HG03097 (cell line): ENCODE measurements around the gene ABCA2.

ENCODE experiments used
- ATAC-seq: cut with Tn5 transposase; IDR thresholded peaks from one replicate; pipeline ENCODE4 v1.9.1; 2021; ENCODE audit not compliant: unreplicated experiment, low FRiP score

The ABCA2 gene

DNA sequence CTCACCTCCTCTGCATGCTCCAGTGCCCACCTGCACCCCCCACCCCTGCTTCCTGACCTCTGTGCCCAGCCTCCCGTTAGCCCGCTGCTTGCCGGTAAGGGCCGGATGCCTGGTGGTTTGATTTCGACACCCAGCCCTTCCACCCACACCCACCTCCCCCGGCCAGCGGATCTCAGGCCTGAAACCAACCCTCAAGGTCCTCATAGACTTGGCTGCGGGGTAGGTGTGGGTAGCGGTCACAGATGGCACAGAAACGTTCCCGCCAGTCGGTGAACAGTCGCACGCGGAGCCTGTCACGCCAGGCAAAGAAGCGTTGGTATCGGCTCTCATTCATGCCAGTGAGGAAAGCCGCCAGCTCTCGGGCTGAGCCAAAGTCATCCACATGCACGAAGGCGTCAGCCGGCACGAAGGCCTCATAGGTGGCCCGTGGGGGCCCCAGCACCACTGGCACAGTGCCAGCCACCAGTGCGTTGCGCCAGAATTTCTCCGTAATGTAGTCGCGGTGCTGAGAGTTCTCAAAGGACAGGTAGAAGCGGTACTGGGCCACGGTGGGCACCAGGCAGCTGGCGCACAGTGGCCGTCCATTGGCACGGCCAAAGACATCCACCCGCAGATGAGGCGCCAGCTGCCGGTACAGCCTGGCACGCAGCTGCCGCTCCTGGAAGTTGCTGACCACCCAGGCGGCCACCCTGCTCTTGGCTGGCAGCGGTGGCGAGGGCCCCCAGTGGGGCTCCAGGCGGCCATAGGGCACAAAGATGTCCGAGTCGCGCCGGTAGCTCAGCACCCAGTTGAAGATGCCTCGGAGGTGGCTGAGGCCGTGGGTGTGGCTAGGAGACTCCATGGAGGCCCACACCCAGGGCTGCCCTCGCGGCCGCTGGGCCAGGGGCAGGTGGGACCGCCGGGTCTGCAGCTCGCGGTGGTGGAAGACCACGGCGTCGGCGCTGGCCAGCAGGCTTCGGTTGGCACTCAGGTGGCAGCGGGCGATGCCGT is 2.8 kb upstream of the ABCA2 start:
- no peak for ATAC-seq

DNA sequence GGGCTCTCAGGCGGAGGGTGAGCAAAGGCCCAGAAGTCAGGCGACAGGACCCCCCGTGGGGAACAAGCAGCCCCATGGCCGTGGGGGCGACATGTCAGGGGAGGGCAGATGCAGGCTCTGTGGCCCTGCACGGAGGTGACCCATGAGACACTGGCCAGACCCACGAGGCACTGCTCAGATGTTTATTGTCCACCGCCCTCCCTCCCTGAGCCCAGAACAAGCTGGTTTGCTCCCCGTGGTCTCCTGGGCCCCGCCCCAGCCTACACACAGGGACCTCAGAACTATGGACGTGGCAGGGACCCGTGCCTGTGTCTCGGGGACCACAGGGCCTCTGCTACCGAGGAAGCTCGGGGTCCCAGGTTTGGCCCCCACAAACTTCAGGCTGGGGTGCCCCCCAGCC is 2.0 kb upstream of the ABCA2 start:
- no peak for ATAC-seq

DNA sequence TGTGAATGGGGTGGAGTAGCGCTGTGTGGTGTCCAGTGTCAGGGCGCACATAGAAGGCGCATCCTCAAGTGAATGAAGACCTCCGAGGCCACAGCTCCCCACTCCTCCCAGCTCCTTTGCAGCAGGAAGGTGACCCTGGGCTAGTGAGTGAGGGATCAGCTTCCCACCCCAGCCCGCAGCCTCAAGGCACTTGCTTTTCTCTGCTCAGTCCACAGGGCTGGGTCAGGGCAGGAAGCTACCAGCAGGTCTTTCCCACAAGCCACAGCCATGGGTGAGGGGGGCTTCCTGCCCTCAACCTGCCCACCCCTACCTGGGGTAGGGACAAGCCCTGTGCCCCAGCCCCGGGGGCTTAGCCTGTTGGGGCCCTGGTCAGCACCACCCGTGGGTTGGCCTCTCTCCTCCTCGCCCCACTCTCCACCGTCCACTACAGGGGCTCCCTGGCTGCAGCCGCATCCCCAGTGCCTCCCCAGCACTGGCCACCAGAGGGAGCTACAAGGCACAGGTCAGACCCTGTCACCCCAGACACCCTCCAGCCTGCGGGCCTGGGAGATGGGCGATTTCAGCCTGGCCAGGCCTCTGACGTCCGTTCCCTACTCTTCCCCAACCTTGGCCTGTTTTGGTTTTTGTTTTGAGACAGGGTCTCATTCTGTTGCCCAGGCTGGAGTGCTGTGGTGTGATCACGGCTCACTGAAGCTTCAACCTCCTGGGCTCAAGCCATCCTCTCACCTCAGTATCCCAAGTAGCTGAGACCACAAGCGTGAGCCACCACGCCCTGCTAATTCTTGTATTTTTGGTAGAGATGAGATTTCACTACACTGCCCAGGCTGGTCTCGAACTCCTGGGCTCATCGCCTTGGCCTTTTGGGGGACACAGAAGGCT is 1.3 kb upstream of the ABCA2 start:
- no peak for ATAC-seq

DNA sequence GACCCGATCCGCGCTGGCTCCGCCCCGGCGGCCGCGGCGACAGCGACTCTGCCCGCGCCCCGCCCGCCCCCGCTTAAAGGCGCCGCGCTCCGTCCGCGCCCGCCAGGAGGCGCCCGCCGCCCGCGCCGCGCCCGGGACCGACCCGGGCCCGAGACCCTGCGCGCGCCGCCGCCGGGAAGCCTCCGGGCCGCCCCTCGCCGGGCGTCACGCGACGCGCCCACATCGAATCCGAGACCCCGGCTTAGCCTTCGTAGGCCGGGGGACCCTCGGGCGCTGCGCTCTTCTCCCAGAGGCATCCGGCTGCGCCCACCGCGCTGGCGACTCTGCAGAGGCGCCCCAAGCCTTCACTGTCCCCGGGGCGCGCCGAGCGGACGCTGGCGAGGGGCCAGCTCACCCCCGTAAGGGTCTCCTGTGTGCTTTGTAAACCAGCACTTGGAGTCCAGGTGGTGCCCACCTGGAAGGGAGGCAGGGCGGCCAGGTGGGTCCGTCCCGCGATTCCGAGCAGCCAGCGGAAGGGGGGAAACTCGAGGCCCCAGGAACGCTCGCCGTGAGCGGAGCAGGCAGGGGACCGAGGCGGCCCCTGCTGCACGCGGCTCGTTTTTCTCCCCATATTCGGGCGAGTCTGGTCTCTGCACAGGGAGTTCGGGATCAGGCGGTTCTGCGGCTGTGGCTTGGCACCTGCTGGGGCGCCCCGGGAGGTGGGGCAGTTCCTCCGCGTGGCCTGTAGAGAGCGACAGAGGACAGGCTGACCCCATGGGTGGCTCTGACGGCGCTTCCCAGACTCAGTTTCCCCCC is 423 bp upstream of the ABCA2 start:
- ATAC-seq: no peak

DNA sequence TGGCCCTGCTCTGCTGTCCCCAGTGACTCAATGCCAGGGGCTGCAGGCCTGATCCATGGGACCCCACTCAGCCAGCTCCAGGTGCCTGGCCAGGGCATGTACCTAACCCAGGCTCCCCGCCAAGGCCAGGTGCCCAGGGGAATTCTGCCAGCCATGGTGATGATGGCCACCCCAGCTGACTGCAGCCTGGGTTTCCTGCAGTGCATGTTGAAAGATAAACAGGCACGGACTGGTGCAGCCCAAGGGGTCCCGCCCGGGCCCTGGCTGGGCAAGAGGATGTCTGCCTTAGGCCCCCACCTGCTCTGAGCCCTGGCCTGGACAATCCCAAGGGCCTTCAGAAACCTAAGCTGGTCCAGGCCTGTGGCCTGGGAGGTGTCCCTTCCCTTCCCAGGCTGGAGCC is 1.2 kb downstream of the ABCA2 start:
- no peak for ATAC-seq

DNA sequence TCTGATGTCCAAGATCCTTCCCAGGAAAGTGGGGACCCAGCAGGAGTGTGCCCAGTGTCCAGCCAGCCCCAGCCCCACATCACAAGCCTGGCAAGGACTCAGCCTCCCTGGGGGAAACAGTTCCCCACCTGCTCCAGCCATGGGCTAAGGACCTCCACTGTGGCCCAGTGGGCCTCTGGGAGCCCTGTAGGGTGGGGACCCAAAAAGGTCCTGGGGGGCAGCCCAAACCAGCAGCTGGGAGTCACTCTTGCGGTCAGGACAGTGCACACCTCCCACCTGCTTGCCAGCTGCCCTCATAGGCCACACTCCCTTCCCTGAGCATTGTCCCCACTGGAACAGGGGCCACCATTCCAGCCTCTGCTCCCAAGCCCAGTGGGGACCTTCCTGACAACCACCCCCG is 1.7 kb downstream of the ABCA2 start:
- no peak for ATAC-seq

DNA sequence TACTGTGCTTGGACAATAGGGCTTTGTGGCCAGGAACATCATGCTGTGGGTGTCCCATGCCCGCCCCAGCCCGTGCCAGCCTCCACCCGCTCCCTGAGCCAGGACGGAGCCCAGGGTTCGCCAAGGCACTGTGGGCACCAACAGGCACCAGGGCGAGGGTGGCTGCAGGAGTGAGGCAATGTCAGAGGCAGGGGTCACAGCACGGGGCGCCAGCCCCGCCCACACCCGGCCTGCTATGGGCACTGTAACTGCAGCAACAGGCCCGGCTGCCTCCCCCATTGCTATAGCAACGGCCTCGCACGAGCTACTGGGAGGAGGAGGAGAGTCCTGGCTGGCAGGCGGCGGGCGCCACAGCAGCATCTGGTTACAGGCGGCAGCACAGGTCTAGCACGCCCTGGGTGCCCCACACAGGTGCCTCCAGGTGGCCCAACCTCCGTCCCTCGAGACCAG is 2.5 kb downstream of the ABCA2 start:
- no peak for ATAC-seq

DNA sequence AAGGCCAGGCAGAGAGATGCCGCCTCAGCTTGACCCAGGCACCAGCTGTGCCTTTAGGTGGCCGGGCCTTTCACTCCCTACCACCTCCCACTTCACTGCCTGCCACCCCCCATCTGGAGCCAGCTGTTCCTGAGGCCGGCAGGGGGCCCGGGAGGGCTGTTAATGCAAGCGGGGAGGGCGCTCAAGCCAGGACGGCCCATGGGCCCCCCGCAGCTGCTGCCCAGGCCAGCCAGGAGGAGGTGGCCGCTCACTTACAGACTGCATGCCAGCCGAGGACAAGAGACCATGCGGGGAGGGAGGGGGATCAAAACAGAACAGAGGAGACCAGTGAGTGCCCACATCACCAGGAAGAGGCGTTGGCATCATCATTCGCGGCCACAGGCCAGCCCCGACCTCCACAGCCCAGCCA is 4.5 kb downstream of the ABCA2 start:
- no peak for ATAC-seq

DNA sequence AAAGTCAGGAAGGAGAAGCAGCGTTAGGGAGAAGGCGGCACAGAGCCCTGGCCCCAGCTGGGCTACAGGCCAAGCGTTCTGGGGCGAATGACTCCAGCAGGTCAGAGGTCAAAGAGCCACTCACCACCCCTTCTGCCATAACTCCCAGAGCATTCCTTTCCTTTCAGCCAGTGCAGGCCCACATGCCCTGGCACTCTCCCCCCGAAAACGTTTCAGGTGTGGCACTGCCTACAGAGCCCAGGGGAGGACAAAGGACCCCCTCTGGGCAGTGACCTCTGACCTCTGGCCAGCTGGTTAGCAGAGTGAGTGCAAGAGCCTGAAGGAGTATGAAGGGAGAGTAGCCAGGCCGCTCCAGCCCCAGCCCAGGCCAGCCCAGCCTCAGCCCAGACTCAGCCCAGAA is 4.9 kb downstream of the ABCA2 start:
- ATAC-seq: no peak

DNA sequence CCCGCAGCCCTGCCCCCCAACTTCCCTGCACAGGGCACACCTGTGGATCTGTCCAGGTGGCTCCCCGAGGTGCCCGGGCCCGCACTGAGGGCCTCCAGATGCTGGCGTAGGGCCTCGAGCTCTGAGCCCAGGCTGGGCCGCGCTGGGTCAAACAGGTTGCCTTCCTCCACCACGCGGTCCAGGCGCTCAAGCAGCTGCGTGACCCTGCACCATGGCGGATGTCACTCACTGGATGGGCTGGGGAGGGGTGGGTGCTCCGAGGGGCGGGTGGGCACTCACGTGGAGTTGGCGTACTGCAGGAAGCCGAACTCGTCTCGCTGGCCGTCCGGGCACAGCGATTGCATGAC is 5.4 kb downstream of the ABCA2 start:
- ATAC-seq: no peak

DNA sequence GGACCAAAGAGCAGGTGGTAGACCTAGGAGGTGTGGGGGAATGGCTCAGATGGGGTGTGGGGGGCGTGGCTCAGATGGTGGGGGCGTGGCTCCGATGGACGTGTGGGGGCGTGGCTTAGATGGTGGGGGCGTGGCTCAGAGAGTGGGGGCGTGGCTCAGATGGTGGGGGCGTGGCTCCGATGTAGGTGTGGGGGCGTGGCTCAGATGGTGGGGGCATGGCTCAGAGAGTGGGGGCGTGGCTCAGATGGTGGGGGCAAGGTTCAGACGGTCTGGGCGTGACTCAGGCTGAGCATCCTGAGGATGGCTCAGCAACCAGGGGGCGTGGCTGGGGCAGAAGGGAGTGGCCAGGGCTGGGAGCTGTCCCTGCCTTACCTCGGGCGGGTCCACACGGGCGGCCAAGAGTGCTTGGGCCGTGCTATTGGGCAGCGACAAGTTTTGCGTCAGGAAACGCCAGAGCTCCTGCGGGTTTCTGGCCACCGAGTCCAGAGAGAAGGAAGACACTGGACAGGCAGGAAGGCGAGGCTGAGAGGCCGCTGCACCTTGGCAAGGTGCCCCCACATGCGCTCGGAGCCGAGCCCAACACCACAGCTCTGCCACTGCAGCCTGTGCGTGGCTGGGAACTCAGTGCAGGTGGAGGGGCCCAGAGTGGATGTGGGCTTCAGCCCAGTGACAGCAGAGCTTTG is 5.9 kb downstream of the ABCA2 start:
- ATAC-seq: no peak

DNA sequence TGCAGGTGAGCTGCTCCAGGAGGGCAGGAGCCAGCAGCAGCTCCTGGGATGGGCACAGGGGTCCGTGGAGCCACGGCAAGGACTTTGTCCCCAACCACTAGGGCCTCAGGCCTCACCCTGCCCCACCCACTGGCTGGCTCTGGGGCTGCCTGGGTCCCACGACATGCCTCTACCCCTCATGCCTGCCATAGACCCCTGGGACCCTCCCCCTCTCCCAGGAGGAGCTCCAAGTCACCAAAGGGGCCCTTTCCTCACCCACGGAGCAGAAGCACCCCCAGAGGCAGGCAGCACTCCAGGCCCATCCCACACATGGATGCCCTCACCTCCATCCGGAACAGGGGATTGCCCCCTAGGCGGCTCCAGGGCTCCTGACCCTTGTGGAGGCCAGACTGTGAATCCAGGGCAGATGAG is 6.5 kb downstream of the ABCA2 start:
- no peak for ATAC-seq

DNA sequence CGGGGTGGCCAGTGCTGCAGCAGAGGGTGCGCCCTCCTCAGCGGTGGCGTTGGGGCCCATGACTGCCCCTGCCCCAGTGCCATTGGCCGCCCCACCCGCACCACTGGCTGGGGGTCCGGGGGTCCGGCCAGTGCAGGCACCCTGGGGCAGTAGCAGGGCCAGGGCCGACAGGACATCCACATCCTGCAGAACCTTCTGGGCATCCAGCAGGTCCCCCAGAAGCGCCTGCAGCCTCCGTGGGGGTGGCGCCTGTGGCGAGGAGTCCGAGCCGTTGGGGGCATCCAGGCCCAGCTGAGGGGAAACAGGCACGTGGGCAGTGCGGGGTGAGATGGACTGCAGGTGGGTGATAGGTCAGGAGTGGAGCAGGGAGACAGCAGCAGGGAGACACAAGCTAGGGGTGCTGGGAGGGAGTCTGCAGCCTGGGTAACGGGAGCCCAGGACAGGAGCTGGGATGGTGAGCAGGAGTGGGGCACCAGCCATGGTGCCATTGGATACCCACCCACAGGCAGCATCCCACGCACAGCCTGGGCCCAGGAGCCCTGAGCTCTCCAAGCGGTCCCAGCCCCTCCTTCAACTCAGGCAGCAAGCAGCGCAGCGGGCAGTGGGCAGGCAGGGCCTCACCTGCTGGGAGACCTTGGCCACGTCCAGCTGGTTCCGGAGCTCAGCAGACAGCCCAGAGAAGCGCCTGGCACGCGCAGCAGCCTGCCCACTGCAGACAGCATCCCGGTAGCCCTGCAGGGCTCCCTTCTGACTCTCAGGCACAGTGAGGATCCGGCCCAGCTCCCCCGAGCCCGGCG is 7.1 kb downstream of the ABCA2 start:
- no peak for ATAC-seq

DNA sequence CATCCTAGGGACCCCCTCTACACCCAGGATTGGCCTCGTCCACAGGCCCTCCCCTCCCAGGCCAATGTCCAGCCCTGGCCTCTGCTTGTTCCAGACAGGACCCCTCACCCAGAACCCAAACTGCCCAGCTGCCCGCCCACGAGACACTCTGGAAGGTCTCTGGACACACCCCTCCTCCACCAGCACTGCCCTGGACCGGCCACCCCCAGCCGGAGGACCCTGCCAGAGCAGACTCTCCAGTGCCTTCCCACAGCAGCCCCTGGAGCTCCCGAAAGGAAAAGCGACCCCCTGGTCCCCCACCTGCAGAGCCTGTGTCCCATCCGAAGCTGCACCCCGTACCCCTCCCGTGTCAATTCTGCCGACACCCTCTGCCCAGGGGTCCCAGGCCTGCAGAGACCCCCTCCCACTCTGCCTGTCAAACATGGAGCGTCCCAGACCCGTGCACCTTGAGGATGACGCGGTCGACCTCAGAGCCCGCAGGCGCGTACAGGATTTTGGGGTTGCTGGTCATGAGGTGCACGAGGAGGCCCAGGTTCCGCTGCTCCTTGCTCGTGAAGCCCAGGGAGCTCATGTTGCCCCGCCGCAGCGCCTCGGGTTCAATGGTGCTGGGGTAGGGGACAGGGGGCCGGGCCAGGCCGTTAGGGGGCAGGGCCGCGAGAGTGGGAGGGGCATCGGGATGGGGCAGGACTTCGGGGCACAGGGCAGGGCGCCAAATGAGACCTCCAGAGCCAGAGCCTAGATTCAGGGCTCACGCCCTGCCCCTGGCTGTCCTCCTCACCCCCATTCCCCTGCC is 8.0 kb downstream of the ABCA2 start:
- ATAC-seq: no peak

DNA sequence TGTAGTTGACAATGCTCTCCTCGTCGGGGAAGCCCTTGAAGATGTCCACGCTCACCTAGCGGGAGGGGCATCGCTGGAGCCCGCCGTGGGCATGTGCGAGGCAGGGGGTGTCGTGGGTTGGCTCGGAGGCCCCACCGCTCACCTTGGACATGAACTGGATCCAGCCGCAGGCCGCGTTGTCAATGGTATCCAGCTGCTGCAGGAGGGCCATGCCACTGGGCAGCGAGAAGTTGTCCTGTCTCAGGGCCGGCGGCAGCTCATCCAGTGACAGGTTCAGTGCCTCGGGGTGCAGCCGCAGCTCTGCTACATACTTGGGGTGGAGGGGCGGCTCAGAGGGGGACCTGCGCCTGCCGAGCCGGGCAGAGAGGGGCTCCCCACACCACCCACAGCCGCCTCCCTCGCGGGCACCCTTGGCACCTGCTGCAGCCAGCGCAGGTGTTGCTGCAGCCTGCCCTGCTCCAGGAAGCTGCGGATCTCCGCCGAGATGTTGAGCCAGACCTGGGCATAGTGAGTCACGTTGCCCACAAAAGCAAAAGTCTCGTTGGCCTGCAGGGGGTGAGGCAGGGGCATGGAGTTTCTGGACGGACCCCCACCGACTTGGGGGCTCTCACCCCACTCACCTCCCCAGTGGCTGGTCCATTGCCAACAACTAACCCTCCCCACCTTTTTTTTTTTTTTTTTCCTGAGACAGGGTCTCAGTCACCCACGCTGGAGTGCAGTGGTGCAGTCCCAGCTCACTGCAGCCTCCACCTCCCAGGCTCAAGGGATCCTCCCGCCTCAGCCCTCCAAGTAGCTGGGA is 9.1 kb downstream of the ABCA2 start:
- ATAC-seq: no peak

DNA sequence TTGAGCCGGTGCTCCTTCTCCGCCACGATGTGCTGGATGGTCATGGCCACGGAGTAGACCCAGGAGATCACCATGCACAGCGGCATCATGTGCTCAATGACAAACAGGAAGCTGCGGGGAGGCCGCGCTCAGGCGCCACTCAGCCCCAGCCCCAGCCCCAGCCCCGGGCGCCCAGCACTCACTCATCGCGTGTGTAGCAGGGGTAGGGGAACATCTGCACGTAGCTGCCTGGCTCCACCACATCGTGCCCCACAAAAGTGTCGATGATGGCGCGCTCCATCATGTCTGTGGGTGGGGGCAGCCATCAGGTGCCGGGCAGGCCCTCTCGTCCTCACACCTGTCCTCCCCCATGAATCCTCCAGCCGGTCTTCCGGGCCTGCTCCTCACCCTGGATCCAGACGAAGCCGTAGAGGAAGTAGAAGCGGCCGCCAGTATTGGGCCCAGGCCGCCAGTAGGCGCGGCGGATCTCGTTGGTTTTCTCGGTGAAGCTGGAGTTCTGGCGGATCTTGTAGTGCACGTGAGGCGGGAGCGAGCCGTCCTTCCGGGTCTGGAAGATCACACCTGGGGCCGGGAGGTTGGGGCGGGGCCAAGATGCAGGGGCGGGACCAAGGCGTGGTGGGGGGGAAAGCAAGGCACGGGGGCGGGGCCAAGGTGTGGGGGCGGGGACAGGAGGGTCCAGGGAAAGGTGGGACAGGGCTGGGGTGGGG is 10.1 kb downstream of the ABCA2 start:
- no peak for ATAC-seq

DNA sequence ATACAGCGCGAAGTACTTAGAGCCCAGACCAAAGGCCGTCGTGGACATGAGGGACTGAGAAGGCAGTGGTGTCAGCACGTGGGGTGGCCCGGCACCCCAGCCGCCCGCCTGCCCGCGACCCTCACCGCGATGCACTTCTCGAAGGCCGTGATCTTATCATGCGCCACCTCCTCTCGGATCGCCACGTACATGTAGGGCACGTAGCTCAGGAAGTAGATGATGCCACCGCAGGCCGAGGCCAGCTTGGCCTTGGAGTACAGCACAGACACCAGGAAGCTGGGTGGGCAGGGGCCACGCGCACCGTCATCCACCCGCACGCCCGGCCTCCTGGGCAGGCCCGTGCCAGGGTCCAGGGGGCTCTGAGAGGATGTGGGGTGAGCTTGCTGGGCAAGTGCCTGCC is 11.0 kb downstream of the ABCA2 start:
- no peak for ATAC-seq
